K562 (cell line): ENCODE results near the gene BTD. TPM values are rescaled to one million over a fixed set of nuclear protein-coding genes. Genes with fewer than 3 reads are reported as not detected.

ENCODE experiments used
- ATAC-seq: fragments of 200-7000 bp; cut with Tn5 transposase; 3 replicates; pipeline ENCODE4 v1.9.1; 2020; ENCODE audit warnings: moderate library complexity
- BruUV-seq: library from RNA; stranded (reverse); fragments of 400-500 nt; replicated peaks from 2 replicates; lab custom pipeline; 2021; lab: Mats Ljungman, UMichigan
- CTCF ChIA-PET: fragments of 300-600 bp; formaldehyde crosslinking; extraction: SDS; loops from one replicate; lab custom pipeline; 2021; ENCODE audit warnings: low intra/inter-chr PET ratio; lab: Yijun Ruan, JAX
- POLR2A ChIA-PET: fragments of 300-600, 350-650 bp; sonication (Branson Sonifier 250); formaldehyde crosslinking; extraction: SDS; loops from one replicate; lab custom pipeline; 2021; ENCODE audit warnings: antibody characterized with exemption, inconsistent platforms; lab: Yijun Ruan, JAX
- DNase-seq, 4 experiments: peaks; one replicate each; pipeline versions ENCODE4 v3.0.0 to v3.0.0-alpha.2; 2011 to 2018; ENCODE audit warnings: low spot score in 3 of 4, mixed read lengths in 3 of 4; ENCODE audit errors: extremely low read depth in 1 of 4
- FAIRE-seq: peaks from 2 replicates; lab custom pipeline; 2011; peaks lifted over from hg19 to GRCh38; lab: Jason Lieb, UNC
- H2AFZ ChIP-seq: 2 replicates; pipeline ENCODE4 v1.6.0; 2011; ENCODE audit warnings: low read depth, low read length, control low read depth, inconsistent platforms
- H3K27ac ChIP-seq: fragments of 200-600 bp; 3 replicates; pipeline ENCODE4 v1.8.0; 2011; ENCODE audit warnings: low read depth, mild to moderate bottlenecking, control low read depth, inconsistent platforms, low read length, moderate library complexity, mixed read lengths; ENCODE audit errors: extremely low read depth
- H3K27me3 ChIP-seq, 2 experiments: fragments of 300-600 bp in 1 of 2; 2 replicates in 1 of 2; 3 replicates in 1 of 2; pipeline versions ENCODE4 v1.6.0 to v1.8.0; 2011; ENCODE audit warnings: inconsistent platforms in 2 of 2, low read length in 2 of 2, mild to moderate bottlenecking in 1 of 2, mixed read lengths in 1 of 2, moderate library complexity in 1 of 2; ENCODE audit not compliant: control insufficient read depth in 2 of 2, insufficient read depth in 2 of 2
- H3K36me3 ChIP-seq: fragments of 300-600 bp; 3 replicates; pipeline ENCODE4 v1.8.0; 2011; ENCODE audit warnings: mild to moderate bottlenecking, low read length, inconsistent platforms; ENCODE audit not compliant: control insufficient read depth, insufficient read depth
- H3K4me1 ChIP-seq, 2 experiments: fragments of 200-600 bp in 1 of 2; replicated peaks in 1 of 2; 2 replicates in 1 of 2; 3 replicates in 1 of 2; pipeline versions ENCODE4 v1.5.1 to v1.8.0; 2011; ENCODE audit warnings: inconsistent platforms in 2 of 2, low read length in 2 of 2, mild to moderate bottlenecking in 1 of 2, mixed read lengths in 1 of 2, moderate library complexity in 1 of 2; ENCODE audit not compliant: control insufficient read depth in 2 of 2, insufficient read depth in 2 of 2
- H3K4me2 ChIP-seq: 2 replicates; pipeline ENCODE4 v1.6.1; 2011; ENCODE audit warnings: low read length, control low read depth, inconsistent platforms, mixed read lengths; ENCODE audit not compliant: insufficient read depth
- H3K4me3 ChIP-seq: fragments of 200-600 bp; sonication (generic), shearing (Covaris generic); 2 replicates; pipeline ENCODE4 v1.5.1; 2016; ENCODE audit warnings: control low read depth, inconsistent platforms
- H3K79me2 ChIP-seq: fragments of 200-600 bp; 3 replicates; pipeline ENCODE4 v1.8.0; 2011; ENCODE audit warnings: low read length, inconsistent platforms; ENCODE audit not compliant: control insufficient read depth, insufficient read depth
- H3K9ac ChIP-seq, 2 experiments: 2 replicates each; pipeline versions ENCODE4 v1.6.0 to v1.6.1; 2011; ENCODE audit warnings: low read depth in 2 of 2, low read length in 2 of 2, control low read depth in 1 of 2, inconsistent platforms in 1 of 2, mild to moderate bottlenecking in 1 of 2, mixed read lengths in 1 of 2; ENCODE audit not compliant: insufficient read depth in 1 of 2
- H3K9me1 ChIP-seq: one replicate; pipeline ENCODE4 v1.6.0; 2011; ENCODE audit warnings: inconsistent platforms, mild to moderate bottlenecking, low read length, moderate library complexity; ENCODE audit not compliant: control insufficient read depth, insufficient read depth
- H3K9me3 ChIP-seq: replicated peaks from 2 replicates; pipeline ENCODE4 v1.5.1; 2011; ENCODE audit warnings: low read depth, low read length, inconsistent platforms; ENCODE audit not compliant: control insufficient read depth, insufficient read depth
- H4K20me1 ChIP-seq: replicated peaks from 2 replicates; pipeline ENCODE4 v1.6.1; 2011; ENCODE audit warnings: low read length, inconsistent platforms, mixed read lengths; ENCODE audit not compliant: control insufficient read depth, insufficient read depth
- GTF3C2 ChIP-seq: IDR thresholded peaks from 3 replicates; pipeline ENCODE4 v1.6.1; 2011; ENCODE audit warnings: borderline replicate concordance, mild to moderate bottlenecking, moderate library complexity; ENCODE audit not compliant: insufficient read length; ENCODE audit errors: extremely low read depth
- TFAM ChIP-seq: fragments of 250-450 bp; sonication (Bioruptor Pico); conservative IDR thresholded peaks from 2 replicates; pipeline ENCODE4 v1.5.0; 2021; ENCODE audit warnings: mild to moderate bottlenecking, moderate library complexity
- WGBS: fragments of 100-300 bp; shearing (Covaris generic); methylation state at CpG from one replicate; pipeline ENCODE4 v1.1.6; 2016; ENCODE audit warnings: low coverage, mixed read lengths; ENCODE audit not compliant: insufficient coverage; ENCODE audit errors: missing lambda C conversion rate; 5-methylcytosine and 5-hydroxymethylcytosine counted together
- in situ Hi-C: fragments of 300-500 bp; cut with MboI; formaldehyde crosslinking; loops from 4 replicates; pipeline ENCODE4 v1.15.0; 2018; ENCODE audit warnings: inconsistent platforms, mixed read lengths
- intact Hi-C: fragments of 100-400 bp; cut with micrococcal nuclease; formaldehyde crosslinking; loops from 2 replicates; pipeline ENCODE4 v1.14.2; 2022
- polyA plus RNA-seq, 8 experiments: library from polyadenylated mRNA; depleted of rRNA in 4 of 8; stranded (reverse) in 5 of 8; unstranded in 3 of 8; fragments of >200 nt; fragmentation: Nextera tagmentation in 2 of 8; fragmentation: Illumina TruSeq in 1 of 8; extraction: Ambion mirVana in 2 of 8; extraction: Trizol in 1 of 8; gene quantifications; 2 replicates each; pipeline versions ENCODE4 v1.2.1 to v1.2.3, GENCODE V29; 2011 to 2014; ENCODE audit warnings: inconsistent platforms in 1 of 8, missing spikeins in 1 of 8
- total RNA-seq, 7 experiments: library from RNA; depleted of rRNA in 6 of 7; stranded (reverse); fragments of >200 nt in 6 of 7; fragmentation: Illumina TruSeq in 2 of 7; extraction: Trizol in 2 of 7; gene quantifications; 2 replicates each; pipeline versions ENCODE4 v1.2.1 to v1.2.3, GENCODE V29; 2011 to 2021; ENCODE audit warnings: low replicate concordance in 1 of 7

The BTD gene
- total and polyA plus RNA-seq, 9 of the 15 experiments (the other 6 are each of a cell fraction or from before 2014, with no cell fraction given) = 6.6 to 26.2 (median 10.6) TPM

- no peaks in the 10 kb centered on the region for H4K20me1 ChIP-seq
- ATAC-seq (no peak), FAIRE-seq (no peak)
- H3K4me2 ChIP-seq = no peak overlapping the region
- WGBS = 72% methylated on average over 2 of the region's 2 CpGs
- no peak overlapping the region for H2AFZ ChIP-seq
- H3K4me1 ChIP-seq = peaks cover 0 to 5% of the 10 kb centered on the region in 2 experiments; a peak in 2 of 5 replicates
- ChIA-PET CTCF (no interaction called here), POLR2A (no interaction called here)
- peaks cover 38% of the 10 kb centered on the region; the same call in 2 of the 3 replicates for H3K36me3 ChIP-seq
- in situ Hi-C loops (no loop called here), intact Hi-C loops (no loop called here)
- H3K4me3 ChIP-seq = no peak overlapping the region
- no TSS peak for BruUV-seq
- peaks cover 4% of the 10 kb centered on the region; the same call in 1 of the 2 replicates for H3K9me3 ChIP-seq
- H3K9ac ChIP-seq = no peak overlapping the region
- no peak for TF ChIP-seq TFAM (CRISPR knock-in tag)
- no peak for TF ChIP-seq GTF3C2
- TF ChIP-seq, all 486 proteins: peak for 0
- H3K27me3 ChIP-seq = no peaks in the 10 kb centered on the region
- H3K79me2 ChIP-seq = peaks cover 7% of the 10 kb centered on the region
- H3K27ac ChIP-seq = no peak overlapping the region
- H3K9me1 ChIP-seq = no peaks in the 10 kb centered on the region
- DNase-seq = no peak
These were observed 5.6 kb upstream of the BTD start for GRCh38 chr3:15595955-15596354.
